Fibroblast of skin of right quadriceps (primary cell): ENCODE results near the gene PLOD2.

Source experiments
- DNase-seq: peaks from one replicate; pipeline ENCODE4 v3.0.0-alpha.2; 2013

The PLOD2 gene

DNA sequence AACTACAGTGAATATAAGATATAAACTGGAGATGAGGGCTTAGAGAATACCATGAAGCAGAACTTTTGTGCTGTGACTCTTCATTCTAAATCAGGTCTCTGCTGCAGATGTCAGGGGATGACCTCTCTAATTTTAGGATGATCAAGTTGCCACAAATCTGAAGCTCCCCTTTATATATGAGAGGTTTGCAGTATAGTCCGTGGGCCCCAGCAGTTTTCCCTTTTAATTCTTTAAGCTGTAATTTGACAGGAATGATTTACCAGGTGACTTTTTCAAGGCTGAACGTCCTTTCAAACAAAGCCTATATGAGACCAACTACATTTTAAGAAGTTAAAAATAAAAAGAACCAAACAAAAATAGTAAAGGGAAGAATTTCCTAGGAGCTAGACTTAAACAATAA is 4.9 kb upstream of the PLOD2 start:
- no peak for DNase-seq

DNA sequence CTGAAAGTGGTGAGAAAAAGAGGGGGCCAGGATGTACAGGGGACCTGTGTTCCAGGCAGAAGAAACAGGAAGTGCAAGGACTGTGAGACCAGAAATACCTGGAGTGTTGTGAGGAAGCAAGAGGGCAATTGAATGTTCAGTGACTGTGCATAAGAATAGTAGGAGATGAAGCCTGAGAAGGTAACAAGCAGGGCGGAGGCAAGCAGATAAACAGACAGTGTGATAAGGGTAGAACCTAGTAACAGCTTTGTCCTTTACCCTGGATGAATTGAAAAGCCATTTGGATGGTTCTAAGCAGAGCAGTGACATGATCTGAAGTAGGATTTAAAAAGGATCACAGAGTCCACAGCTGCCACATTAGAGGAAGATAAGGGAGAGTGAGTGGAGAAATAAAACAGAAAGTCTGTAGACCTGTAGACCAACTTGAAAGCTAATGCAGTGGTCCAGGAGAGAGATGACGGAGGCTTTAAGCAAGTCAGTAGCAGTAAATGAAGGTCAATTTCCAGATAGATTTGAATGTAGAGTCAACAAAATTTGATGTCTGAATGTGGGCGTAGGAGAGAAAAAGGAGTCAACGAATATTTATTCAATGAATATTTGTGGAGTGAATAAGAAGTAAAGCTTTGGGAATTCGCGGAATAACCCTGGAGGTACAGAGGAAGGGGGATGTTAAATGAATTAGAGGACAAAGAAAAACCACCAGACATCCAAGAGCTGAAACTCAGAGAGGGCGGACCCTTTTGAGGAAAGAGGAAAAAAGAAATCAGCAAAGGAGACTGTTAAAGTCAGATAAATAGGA is 4.2 kb upstream of the PLOD2 start:
- peak; percentile 86 for DNase-seq

DNA sequence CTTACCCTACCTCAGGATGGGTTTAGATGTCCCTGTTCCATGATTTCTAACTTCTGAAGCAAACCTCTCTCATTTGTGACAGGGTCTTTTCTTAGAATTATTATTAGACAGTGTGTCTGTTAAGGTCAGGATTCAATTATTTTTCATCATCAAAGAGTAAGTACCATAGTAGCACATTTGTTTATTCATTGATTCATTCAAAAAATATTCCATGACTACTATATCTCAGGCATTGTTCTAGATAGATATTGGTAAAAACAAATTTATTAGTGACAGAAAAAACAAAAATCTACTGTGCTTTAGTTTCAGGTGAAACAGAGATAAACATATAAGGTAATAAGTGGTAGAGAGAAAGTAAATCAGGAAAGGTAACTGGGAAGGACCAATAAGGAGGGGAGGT is 3.5 kb upstream of the PLOD2 start:
- no peak for DNase-seq

DNA sequence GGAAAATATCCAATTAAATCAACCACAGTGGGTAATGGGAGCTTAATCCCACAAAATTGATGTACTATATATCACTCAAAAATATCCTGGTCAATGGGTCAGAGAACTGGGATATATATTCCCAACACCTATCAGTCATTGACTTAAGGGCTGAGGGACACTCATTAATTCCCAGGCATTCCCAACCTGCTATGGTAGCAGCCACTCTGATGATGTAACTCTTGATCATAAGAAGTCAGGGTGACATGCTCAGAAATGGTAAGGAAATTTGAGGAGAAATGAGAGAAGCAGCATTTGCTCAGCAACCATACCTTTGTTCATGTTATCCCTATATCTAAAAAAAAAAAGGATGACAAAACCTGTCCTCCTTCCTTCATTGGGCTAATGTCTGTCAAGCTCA is 3.1 kb upstream of the PLOD2 start:
- no peak for DNase-seq

DNA sequence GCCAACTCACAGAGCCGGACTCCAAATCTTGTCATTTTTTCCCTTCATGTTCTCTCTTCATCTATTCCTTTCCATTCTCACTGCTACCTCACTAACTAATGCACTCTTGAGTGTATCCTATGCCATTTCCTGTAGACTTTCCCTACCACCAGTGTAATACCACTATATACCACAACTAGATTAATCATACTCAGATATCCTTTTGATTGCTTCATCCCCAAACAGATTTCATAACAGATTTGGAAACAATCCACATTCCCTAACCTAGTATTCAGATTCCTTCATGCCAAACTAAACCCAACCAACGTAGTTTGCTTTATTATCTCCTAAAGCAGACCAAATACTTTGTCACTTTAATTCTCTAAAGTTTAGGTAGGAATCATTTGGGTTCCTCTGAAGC is 2.6 kb upstream of the PLOD2 start:
- DNase-seq: peak; percentile 98

DNA sequence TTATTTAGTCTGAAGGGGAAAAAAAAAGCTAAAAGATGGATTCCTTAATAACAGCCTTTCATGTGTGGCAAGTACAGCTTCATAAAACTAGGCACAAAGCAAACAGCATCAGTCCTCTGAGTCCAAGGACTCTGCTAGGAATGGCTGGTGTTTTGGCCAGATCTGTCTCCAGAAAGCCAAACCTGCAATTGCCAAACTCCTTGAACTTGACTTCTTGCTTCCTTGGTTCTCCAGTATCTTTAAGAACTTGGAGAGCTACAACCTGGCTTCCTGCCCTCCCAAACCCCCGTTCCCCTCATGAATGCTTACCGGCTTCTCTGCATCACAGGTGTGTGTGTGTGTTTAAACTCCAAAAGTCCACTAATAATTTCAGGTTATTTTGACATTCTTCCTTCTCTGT is 1.6 kb upstream of the PLOD2 start:
- no peak for DNase-seq

DNA sequence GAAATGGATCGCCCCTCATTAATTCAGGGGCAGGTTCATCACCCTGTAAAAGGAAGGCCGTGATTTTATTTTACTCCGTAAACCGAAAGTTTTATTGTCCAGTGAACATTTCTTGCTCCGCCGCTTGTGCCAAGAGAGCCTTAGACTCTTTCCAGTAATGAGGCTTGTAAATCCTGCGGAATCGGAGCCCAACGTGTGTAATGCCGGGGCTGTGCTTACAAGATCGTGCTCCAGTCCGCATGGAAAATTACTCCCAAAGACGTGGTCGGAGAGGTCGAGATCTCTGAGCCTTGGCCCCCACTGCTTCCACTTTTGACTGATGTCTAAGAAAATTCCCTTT is 649 bp upstream of the PLOD2 start:
- no peak for DNase-seq

DNA sequence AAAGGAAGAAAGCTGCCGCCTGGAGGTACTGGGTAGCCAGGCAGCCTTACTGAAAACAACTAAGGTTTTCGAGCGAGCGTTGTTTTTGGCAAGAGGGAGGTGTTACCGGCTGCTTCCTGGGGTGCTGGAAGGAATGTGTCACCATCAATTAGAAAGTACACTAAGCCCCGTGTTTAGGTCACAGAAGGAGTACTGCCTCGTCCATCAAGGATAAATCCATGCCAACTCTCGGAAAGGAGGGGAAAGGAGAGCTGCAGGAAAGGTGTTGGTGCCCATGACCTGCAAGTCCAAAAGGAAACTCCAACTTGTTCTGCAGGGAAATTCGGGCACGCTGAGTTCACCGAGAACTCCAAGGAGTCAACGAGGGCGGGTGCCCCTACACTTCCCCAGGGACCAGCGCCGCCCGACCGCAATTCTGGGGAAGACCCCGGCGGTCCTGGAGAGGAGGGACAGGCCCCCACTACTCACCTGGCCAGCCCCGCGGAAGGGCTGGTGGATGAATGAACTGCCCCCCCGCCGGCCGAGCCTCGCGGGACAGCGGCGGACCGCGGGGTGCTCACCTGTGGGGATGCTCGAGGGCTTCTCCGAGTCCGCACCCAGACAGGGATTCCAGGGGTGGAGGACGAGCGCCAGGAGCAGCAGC is 542 bp downstream of the PLOD2 start:
- DNase-seq: peak; percentile 85

DNA sequence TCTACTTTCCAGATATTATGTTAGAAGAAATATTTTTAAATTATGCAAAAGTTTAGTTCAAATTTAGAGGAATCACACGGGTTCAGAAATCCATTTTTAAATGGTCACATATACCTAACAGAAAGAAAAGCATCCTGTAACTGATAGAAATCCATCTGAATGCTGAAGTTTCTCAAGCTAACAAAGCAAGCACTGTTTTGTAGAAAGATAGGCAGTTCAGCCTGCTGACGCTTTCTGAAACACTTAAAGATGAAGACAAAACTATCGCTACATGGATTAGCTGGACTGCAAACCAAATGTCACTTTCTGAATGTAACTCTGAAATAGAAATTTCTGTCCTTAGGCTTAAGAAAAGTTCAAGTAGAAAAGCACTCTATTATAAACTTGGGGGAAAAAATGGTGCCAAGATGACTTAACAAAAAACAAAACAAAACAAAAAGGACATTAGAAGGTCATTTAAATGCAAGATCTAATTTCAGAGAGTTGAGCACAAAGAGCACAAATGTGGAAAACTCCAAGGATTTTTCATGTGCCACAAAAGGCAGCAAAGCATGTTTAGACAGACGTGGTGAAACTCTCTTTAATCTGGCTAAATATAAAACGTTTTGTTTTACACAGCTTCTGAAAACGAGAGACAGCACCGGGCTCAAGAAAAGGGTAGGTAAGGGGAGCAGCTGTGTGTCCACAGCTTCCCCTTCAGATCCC is 1.2 kb downstream of the PLOD2 start:
- DNase-seq: no peak

DNA sequence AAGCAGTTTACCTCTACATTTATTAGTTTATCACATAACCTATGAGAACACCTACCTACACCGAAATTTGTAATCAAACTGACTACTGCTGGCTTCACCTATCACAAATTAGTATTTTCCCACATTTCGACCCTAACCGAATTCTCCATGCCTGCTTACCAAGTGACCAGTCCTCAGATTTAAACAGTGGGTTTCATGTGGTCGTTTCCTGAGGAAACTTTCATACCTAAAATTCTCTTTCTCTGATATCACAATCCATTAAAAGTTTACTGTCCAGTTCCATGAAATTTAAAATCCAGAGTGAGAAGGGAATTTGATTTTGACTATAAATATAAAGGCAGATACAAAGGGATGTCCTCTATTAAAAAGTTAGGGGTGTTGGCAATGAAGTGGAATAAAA is 1.9 kb downstream of the PLOD2 start:
- peak; percentile 22 for DNase-seq

DNA sequence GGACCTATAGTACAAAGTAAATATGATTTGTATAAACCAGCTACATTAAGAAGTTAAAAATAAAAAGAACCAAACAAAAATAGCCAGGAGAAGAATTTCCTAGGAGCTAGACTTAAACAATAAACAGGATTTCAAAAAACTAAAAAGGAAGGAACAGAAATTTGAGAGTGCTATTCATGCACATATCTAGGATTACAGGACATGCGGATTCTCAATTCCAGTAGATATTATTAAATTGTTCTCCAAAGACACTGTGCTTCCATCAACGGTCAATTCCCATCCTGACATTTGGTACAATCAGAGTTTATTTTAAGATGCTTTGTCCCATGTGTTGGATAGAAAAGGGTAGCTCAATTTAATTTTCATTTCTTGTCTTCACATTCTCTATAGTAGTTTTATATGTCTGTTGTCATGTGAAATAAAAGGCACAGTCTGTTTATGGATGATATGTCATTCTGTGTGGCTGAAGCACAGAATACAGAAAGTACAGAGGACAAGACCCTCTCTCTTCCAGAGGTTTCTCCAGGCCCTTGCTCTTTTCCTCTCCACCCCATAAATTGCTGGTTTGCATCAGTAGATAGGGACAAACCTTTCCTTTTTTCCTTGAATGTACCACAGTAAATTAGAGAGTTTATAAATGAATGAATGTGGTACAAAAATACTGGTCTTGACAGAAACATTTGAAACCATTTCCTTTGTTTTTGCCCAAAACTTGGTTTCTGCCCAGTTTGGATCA is 3.5 kb downstream of the PLOD2 start:
- no peak for DNase-seq

DNA sequence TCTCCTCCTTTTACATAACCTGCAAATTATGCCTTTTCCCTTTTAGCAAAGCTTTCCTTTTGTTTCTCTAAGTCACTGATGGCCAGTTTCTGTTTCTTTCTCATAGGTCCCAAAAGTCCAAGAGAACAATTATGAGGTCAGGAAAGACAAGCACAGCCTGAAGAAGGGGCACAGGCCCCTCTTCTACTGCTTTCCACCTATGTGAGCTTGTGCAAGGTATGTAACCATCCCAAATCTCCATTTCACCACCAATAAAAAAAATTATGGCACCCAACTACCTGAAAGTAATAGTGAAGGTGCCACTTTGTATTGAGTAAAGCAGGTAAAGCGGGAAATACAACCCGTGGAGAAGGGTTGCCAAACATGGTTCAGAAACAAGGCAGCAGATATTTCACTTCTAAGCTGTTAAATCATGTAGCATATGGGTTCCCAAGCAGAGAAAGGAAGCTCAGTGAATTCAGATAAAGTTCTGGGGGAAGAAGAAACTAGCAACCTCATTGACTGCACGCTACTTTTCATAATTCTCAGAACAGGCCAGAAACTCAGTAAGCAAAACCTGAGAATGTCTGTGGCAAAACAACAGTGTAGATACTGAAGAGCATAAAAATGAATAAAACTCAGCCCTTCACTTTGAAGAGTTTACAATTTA is 4.2 kb downstream of the PLOD2 start:
- no peak for DNase-seq

DNA sequence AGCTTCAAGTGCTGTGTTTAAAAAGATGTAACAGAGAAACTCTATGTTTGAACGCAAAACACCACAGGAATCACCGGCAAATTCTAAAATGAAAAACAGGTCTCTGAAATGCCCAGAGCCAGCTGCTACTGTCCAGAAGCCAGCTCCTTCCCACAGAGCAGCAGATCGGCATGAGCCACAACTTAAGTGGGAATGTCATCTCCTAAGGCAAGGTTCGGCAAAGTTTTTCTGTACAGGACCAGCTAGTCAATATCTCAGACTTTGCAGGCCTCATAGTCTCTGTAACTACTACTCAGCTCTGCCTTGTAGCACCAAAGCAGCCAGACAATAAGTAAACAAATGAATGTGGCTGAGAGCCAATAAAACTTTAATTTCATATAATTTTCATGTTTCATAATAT is 4.9 kb downstream of the PLOD2 start:
- DNase-seq: peak; percentile 33

DNA sequence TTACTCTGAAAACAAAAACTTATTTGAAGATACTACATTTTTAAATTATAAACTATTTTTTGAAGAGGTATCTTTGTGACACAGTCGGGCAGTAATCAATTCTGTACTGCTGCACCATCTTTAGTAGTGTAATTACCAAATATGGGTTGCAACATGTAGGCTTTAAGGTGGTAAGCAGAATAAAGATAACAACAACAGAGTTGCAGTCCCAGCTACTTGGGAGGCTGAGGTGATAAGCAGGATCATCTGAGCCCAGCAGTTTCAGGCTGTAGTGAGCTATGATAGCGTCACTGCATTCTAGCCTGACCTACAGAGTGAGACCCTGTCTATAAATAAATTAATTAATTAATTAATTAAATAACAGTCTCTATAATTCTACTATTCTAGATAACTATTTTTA is 6.0 kb downstream of the PLOD2 start:
- DNase-seq: no peak

DNA sequence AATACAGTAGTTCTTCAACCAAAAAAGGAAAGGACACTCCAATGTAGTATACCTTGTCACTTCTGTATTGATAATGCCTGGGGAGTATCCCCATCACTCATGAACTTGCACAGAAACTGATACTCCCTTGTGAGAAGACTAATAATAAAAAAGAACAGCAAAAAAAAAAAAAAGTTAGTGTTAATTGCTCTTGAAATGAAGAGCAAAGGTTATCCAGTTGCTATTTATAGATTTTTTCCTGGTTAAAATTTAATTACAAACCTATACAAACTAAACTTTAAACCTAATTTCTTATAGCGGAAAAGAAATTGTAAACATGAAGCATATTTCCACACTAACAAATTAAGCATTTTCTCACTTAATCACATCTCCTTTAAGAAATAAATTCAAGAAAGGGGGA is 6.7 kb downstream of the PLOD2 start:
- no peak for DNase-seq

DNA sequence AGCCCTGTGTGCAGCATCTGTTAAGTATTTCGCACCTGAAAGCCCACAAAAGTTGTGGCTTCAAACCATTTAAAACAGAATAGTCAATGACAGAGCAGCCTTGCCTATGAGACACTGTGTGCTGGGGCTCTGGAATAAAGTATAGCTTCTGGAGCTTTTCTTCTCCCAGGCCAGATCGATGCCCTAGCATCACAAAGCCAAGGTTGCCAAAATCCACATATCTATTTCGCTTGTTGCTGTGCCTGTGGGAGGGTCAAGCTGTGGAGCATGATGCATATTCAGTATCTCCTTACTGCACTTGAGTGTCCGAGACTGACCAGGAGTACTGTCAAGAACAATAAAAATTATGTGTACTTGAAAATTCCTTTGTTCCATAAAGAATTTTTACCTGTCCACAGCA is 7.6 kb downstream of the PLOD2 start:
- no peak for DNase-seq

DNA sequence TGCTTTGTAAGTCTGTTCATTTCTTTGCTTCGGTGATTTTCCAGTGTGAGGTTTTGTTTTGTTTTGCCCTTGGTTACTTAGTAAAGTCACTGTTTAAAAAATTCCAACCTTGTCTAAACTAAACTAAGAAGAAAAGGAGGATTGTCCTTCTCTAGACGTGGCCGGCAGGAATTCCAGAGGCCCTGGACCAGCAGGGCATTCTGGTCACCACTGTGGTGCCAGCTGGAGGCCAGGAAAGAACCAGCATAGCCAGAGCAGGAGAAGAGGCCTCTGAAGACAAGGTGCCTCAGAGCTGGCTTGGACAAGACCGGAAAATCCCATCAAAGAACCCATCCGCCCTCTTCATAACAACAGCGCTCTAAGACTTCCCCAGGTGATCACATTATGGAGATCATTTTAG is 8.2 kb downstream of the PLOD2 start:
- no peak for DNase-seq

DNA sequence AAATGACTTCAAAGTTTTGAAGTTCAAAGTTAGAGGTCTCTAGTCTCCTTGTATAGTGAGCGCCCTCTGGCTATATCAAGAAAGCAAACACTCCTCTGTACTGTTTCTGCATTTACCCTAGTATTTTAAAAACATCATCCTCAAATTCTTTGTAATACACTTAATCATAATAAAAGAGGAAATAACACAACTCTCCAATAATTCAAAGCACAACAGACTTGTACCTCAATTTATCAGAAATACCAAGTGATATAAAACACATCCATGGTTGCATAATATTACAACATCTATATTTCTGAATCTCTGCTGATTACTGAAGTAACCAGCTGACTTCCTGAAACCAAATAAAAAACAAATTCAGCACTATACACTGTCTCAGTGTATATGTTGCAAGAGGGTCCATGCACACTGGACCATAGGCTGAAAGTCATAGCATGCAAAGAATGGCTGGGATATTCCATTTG is 12.5 kb downstream of the PLOD2 start:
- DNase-seq: peak; percentile 43

DNA sequence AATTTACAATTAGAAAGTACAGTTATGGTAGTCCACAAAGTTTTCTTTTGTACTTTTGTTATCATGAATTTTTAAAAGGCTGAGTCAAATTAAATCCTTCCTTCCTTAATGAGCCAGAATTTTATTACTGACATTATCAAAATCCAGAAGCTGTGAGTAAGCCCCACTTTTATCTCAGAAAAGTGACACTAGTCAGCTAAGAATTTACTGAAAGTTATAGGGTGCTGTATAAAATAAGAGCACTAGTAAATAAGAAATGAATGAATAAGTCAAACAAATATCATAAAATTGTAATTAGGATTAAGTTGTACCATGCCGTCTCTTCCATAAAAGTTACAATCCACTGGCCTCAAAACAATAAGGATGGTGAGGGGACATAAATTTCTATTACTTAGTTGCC is 15.3 kb downstream of the PLOD2 start:
- DNase-seq: no peak

DNA sequence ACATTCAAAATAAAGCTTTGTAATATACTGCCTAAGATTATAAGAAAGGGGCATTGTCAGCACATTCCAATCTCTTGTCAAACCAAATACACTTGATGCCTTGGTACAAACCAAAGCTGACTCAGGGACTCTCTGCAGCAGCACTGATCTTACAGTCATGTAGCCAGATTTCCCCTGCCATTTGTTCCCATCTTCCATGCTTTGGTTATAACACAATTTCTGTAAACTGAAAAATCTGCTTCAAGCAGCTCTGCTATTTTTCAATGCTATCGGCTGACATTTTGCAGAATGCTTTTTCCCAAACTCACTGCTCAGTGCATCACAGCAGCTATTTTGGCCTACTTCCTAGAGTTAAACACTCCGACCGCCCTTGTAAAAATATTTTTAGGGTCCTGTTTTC is 18.2 kb downstream of the PLOD2 start:
- DNase-seq: peak; percentile 62

DNA sequence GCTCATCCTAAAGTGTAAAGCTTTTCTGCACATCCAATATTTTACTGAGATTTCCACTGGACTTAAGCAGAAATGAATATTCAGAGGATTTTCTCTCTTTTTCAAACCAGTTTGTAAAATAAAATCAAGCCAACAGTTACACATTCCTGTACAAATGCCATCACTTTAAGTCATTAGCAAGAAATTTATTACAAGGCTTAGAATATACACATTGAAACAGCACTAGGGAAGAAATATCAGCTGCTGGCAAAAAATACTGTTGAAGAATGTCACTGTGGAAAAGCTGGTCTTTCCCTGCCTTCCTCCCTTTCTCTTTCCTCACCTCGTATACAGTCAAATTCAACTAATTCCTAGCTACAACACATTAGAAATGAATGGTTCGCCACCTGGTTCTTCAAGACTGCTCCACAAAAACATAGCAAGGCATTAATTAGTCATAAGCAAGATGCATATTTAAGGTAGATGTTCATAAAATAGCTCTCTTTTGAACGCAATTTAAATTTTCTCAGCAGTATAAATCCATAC is 21.3 kb downstream of the PLOD2 start:
- DNase-seq: peak; percentile 28

DNA sequence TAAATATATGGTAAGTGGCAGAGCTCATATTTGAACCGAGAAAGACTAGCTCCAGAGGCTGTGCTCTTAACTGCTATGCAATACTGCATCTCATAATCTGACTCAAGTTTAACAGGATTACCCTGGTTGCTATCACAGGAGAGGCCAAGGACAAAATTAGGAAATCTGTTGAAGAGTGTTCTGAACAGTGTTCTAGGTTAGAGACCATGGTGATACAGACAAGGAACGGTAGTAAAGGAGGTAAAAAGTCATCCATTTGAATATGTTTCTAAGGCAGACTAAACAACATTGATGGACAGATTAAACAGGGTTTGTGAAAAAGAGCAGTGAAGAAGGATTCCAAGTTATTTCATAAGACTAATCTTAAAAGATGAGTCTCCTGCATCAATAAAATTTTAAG is 22.1 kb downstream of the PLOD2 start:
- no peak for DNase-seq

DNA sequence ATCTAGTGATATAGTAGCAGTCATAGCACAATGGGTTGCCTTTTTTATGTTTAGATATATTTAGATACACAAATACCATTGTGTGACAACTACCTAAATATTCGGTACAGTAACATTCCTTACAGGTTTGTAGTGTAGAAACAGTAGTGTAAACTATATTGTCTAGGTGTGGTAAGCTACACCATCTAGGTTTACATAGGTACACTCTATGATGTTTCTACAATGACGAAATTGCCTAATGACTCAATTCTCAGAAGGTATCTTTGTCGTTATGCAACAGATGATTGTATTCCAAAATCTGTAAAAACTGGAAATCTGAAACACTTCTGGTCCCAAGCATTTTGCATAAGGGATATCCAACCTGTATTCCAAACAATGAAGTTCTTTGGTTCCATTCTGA is 24.3 kb downstream of the PLOD2 start:
- DNase-seq: no peak
